ENCODE data around the gene AMOTL2.

AMOTL2 gene

GRCh38 chr3:134361162-134361835 is 12.9 kb downstream of the AMOTL2 start:
- no peaks in the 10 kb centered on the region for H3K27me3 ChIP-seq (ENCODE audit: control insufficient read depth in 1 of 2, insufficient read depth in 2 of 2, low read length in 2 of 2)
- no peaks in the 10 kb centered on the region for H3K9me3 ChIP-seq (ENCODE audit: control insufficient read depth in 1 of 2, low read length in 2 of 2)
- peaks cover 35 to 82% of the 10 kb centered on the region in 2 donors for H3K36me3 ChIP-seq (ENCODE audit: control insufficient read depth in 1 of 2, insufficient read depth in 2 of 2, low read length in 2 of 2)
- H3K27ac ChIP-seq (ENCODE audit: low read depth, low read length) = no peak overlapping the region
- no peak overlapping the region for H3K9ac ChIP-seq (ENCODE audit: low read depth in 1 of 2, low read length in 2 of 2)
- no peak overlapping the region for H3K4me3 ChIP-seq (ENCODE audit: low read depth in 1 of 2, low read length in 2 of 2)
- peaks cover 40 to 50% of the 10 kb centered on the region in 2 donors for H3K4me1 ChIP-seq (ENCODE audit: control insufficient read depth in 1 of 2, insufficient read depth in 2 of 2, low read length in 2 of 2)

- H3K9me3 ChIP-seq (ENCODE audit: control insufficient read depth in 1 of 2, low read length in 2 of 2) = no peaks in the 10 kb centered on the region
- H3K4me3 ChIP-seq (ENCODE audit: low read depth in 1 of 2, low read length in 2 of 2) = no peak overlapping the region
- H3K9ac ChIP-seq (ENCODE audit: low read depth in 1 of 2, low read length in 2 of 2) = no peak overlapping the region
- H3K36me3 ChIP-seq (ENCODE audit: control insufficient read depth in 1 of 2, insufficient read depth in 2 of 2, low read length in 2 of 2) = peaks cover 30 to 77% of the 10 kb centered on the region in 2 donors
- no peak overlapping the region for H3K27ac ChIP-seq (ENCODE audit: low read depth, low read length)
- no peaks in the 10 kb centered on the region for H3K27me3 ChIP-seq (ENCODE audit: control insufficient read depth in 1 of 2, insufficient read depth in 2 of 2, low read length in 2 of 2)
- H3K4me1 ChIP-seq (ENCODE audit: control insufficient read depth in 1 of 2, insufficient read depth in 2 of 2, low read length in 2 of 2) = peaks cover 31 to 42% of the 10 kb centered on the region in 2 donors
These were observed 14.2 kb downstream of the AMOTL2 start for GRCh38 chr3:134360046-134360445.

DNA sequence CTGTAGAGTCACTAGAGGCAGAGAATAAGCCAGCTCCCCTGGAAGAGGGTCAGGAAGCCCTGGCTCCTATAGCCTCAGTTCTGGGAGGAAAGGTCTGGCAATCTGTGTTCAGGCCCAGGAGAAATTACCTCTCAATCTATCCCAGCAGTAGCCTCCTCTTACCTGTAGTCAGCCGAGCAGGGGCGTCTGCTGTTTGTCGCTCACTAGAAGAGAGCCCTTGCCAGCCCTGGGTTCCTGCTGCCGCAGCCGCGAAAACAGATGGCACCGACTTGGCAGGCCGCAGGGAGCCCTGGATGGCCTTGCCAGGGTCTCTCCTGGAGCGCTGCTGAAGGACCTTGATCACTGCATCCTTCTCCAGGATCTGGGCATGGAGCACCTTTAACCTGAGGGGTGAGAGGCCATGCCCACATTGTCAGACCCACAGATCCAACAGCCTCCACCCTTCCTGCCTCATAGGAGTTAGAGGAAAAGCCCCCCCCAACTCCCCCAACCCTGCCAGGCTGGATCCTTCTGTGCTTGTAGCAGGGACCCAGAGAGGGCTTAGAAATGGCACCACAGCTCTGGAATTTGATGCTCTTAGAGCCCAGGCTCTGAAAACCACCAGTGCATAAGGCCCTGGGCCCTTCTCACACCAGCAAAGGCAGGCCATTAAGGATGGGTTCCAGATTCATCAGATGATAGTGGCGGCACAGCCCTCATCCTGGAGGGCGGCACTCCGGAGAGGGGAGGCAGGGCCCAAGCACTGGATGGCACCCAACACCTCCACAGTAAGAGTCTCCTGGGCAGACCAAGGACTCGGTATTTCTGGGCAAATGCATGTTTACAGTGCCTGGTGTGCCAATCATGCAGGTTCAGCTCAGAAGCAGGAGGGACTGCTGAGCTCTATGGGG is 14.9 kb downstream of the AMOTL2 start:
- Histone ChIP-seq H3K9me3 (ENCODE audit: control insufficient read depth in 1 of 2, low read length in 2 of 2) (no peaks in the 10 kb centered on the region), H3K27ac (ENCODE audit: low read depth, low read length) (no peak overlapping the region), H3K36me3 (ENCODE audit: control insufficient read depth in 1 of 2, insufficient read depth in 2 of 2, low read length in 2 of 2) (peaks cover 30 to 74% of the 10 kb centered on the region in 2 donors), H3K4me3 (ENCODE audit: low read depth in 1 of 2, low read length in 2 of 2) (no peak overlapping the region), H3K9ac (ENCODE audit: low read depth in 1 of 2, low read length in 2 of 2) (no peak overlapping the region), H3K4me1 (ENCODE audit: control insufficient read depth in 1 of 2, insufficient read depth in 2 of 2, low read length in 2 of 2) (peaks cover 31 to 42% of the 10 kb centered on the region in 2 donors), H3K27me3 (ENCODE audit: control insufficient read depth in 1 of 2, insufficient read depth in 2 of 2, low read length in 2 of 2) (no peaks in the 10 kb centered on the region)

GRCh38 chr3:134357914-134358811 is 16.1 kb downstream of the AMOTL2 start:
- Histone ChIP-seq H3K9ac (ENCODE audit: low read depth in 1 of 2, low read length in 2 of 2) (no peak overlapping the region), H3K27ac (ENCODE audit: low read depth, low read length) (peak overlapping the region; percentile 26), H3K9me3 (ENCODE audit: control insufficient read depth in 1 of 2, low read length in 2 of 2) (no peaks in the 10 kb centered on the region), H3K4me1 (ENCODE audit: control insufficient read depth in 1 of 2, insufficient read depth in 2 of 2, low read length in 2 of 2) (peaks cover 32 to 43% of the 10 kb centered on the region in 2 donors), H3K27me3 (ENCODE audit: control insufficient read depth in 1 of 2, insufficient read depth in 2 of 2, low read length in 2 of 2) (no peaks in the 10 kb centered on the region), H3K4me3 (ENCODE audit: low read depth in 1 of 2, low read length in 2 of 2) (no peak overlapping the region), H3K36me3 (ENCODE audit: control insufficient read depth in 1 of 2, insufficient read depth in 2 of 2, low read length in 2 of 2) (peaks cover 30 to 73% of the 10 kb centered on the region in 2 donors)

DNA sequence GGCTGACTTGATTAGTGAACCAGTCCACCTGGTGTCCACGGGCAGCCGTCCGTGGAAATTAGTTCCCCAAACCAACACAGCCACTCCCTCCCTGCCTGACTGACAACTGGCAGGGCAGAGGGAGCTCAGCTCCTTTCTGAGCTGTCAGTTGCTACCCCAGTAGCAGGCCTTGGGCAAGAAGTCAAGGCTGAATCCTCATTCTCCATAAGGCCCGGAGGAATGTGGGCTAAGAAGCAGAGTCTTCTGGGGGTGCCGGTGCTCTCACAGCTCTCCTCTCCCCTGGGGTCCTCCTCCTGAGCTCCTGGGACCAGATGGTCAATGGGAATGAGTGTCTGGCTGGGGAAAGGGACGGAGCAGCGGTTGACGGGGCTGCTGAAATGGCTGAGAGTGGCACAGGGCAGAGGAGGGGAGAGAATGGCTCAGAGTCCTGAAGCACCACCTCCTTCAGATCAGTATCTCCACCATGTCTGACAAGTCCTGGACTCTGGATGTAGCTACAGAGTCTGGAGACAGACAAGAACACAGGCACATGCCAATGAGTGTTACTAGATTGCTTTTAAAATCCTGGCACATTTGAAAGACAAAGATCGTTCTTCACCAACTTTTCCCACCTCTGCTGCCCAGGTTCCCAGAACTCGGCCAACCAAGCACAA is 16.9 kb downstream of the AMOTL2 start:
- H3K27me3 ChIP-seq (ENCODE audit: control insufficient read depth in 1 of 2, insufficient read depth in 2 of 2, low read length in 2 of 2) = no peaks in the 10 kb centered on the region
- H3K27ac ChIP-seq (ENCODE audit: low read depth, low read length) = peak overlapping the region; percentile 26
- no peak overlapping the region for H3K9ac ChIP-seq (ENCODE audit: low read depth in 1 of 2, low read length in 2 of 2)
- H3K9me3 ChIP-seq (ENCODE audit: control insufficient read depth in 1 of 2, low read length in 2 of 2) = no peaks in the 10 kb centered on the region
- peaks cover 25 to 66% of the 10 kb centered on the region in 2 donors for H3K36me3 ChIP-seq (ENCODE audit: control insufficient read depth in 1 of 2, insufficient read depth in 2 of 2, low read length in 2 of 2)
- H3K4me1 ChIP-seq (ENCODE audit: control insufficient read depth in 1 of 2, insufficient read depth in 2 of 2, low read length in 2 of 2) = peaks cover 37 to 43% of the 10 kb centered on the region in 2 donors
- H3K4me3 ChIP-seq (ENCODE audit: low read depth in 1 of 2, low read length in 2 of 2) = no peak overlapping the region

DNA sequence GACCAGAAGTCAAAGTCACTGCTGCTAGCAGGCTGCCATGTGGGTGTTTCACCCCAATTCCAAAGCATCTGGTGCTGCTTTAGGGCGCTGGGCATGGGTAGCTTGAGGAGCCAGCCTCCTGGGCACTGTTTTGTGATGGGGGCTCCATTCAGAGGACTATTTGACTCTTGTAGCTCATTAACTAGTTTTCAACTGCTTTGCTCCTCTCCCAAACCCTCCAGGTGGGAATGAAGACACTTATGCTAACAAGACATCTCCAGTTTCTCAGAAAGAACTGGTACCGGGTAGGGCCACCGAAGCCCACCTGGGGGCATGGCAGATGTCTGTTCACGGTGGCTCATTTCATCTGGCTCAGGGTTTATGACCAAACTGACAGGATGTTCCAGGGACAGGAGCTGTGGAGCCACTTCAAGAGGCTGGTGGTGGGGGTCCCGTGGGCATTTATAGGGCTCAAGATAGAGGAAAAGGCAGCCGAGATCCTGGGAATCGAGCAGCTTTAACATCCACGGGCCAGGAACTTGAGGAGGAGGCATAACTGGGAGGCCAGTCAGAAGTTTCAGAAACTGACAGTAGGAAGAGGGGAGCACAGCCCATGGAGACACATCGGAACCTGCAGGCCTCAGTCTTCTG is 17.7 kb downstream of the AMOTL2 start:
- H3K9ac ChIP-seq (ENCODE audit: low read depth in 1 of 2, low read length in 2 of 2) = no peak overlapping the region
- peaks cover 45 to 52% of the 10 kb centered on the region in 2 donors for H3K4me1 ChIP-seq (ENCODE audit: control insufficient read depth in 1 of 2, insufficient read depth in 2 of 2, low read length in 2 of 2)

DNA sequence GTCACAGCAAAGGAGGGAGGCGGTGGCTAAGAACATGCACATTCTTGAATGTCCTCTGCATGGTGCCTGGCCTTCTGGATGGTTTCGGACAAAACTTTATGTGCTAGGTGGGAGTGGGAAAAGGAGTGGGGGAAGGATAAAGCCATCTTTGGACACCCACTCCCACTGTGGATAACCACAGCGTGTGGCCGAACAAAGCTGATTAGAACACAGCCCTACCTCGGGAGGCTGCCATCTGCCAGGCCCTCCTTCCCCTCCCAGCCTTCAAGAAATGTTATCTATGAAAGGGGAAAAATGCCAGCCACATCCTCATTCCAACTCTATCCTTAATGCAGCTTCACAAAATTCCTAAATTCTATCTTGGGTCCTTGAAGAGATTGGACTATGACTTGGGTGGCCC is 18.8 kb downstream of the AMOTL2 start:
- Histone ChIP-seq H3K36me3 (ENCODE audit: control insufficient read depth in 1 of 2, insufficient read depth in 2 of 2, low read length in 2 of 2) (peaks cover 8 to 47% of the 10 kb centered on the region in 2 donors), H3K4me1 (ENCODE audit: control insufficient read depth in 1 of 2, insufficient read depth in 2 of 2, low read length in 2 of 2) (peaks cover 56 to 62% of the 10 kb centered on the region in 2 donors)

More for the DNA sequence above, 17.7 kb downstream of the AMOTL2 start:
- Histone ChIP-seq H3K27me3 (ENCODE audit: control insufficient read depth in 1 of 2, insufficient read depth in 2 of 2, low read length in 2 of 2) (no peaks in the 10 kb centered on the region), H3K9me3 (ENCODE audit: control insufficient read depth in 1 of 2, low read length in 2 of 2) (no peaks in the 10 kb centered on the region), H3K4me3 (ENCODE audit: low read depth in 1 of 2, low read length in 2 of 2) (no peak overlapping the region), H3K36me3 (ENCODE audit: control insufficient read depth in 1 of 2, insufficient read depth in 2 of 2, low read length in 2 of 2) (peaks cover 17 to 57% of the 10 kb centered on the region in 2 donors), H3K27ac (ENCODE audit: low read depth, low read length) (no peak overlapping the region)

GRCh38 chr3:134354612-134355251 is 19.5 kb downstream of the AMOTL2 start:
- H3K27me3 ChIP-seq (ENCODE audit: control insufficient read depth in 1 of 2, insufficient read depth in 2 of 2, low read length in 2 of 2) = no peaks in the 10 kb centered on the region
- H3K4me3 ChIP-seq (ENCODE audit: low read depth in 1 of 2, low read length in 2 of 2) = no peak overlapping the region
- no peak overlapping the region for H3K27ac ChIP-seq (ENCODE audit: low read depth, low read length)
- peaks cover 1 to 40% of the 10 kb centered on the region in 2 donors for H3K36me3 ChIP-seq (ENCODE audit: control insufficient read depth in 1 of 2, insufficient read depth in 2 of 2, low read length in 2 of 2)
- no peaks in the 10 kb centered on the region for H3K9me3 ChIP-seq (ENCODE audit: control insufficient read depth in 1 of 2, low read length in 2 of 2)
- H3K9ac ChIP-seq (ENCODE audit: low read depth in 1 of 2, low read length in 2 of 2) = no peak overlapping the region
- peaks cover 60 to 69% of the 10 kb centered on the region in 2 donors for H3K4me1 ChIP-seq (ENCODE audit: control insufficient read depth in 1 of 2, insufficient read depth in 2 of 2, low read length in 2 of 2)

More for the DNA sequence above, 18.8 kb downstream of the AMOTL2 start:
- Histone ChIP-seq H3K27ac (ENCODE audit: low read depth, low read length) (no peak overlapping the region), H3K4me3 (ENCODE audit: low read depth in 1 of 2, low read length in 2 of 2) (no peak overlapping the region), H3K9me3 (ENCODE audit: control insufficient read depth in 1 of 2, low read length in 2 of 2) (no peaks in the 10 kb centered on the region), H3K27me3 (ENCODE audit: control insufficient read depth in 1 of 2, insufficient read depth in 2 of 2, low read length in 2 of 2) (no peaks in the 10 kb centered on the region), H3K9ac (ENCODE audit: low read depth in 1 of 2, low read length in 2 of 2) (no peak overlapping the region)

All from duodenal mucosa (tissue), 2 donors.